ENCODE data around the gene BSCL2.
"Not testable (repeated sequence)": the region's sequence is repeated elsewhere in the genome, so short reads cannot be mapped to it uniquely, and the experiment has no call there.

BSCL2 gene

DNA sequence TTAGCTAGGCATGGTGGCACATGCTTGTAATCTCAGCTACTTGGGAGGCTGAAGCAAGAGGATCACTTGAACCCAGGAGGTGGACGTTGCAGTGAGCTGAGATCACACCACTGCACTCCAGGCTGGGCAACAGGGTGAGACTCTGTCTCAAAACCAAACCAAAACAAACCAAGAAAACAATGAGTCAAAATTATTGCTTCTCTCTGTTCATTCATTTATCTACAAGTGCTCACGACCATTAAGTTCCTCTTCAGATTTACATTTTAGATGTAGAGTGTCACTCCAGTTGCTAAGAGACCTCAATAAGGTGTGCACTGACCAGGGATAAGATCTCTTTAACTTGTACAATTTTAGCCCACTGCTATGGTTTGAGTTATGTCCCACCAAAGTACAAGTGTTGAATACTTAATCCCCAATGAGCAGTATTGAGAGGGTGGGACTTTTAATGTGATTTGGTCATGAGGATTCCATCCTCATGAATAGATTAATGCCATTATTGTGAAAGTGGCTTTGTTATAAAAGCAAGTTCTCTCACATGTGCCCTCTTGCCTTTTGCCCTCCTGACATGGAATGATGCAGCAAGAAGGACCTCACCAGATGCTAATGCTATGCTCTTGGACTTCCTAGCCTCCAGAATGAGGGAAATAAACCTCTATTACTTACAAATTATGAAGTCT lies 12.2 kb upstream of the BSCL2 start:
- in situ Hi-C loops (cut with MboI; ENCODE audit: low sequenced_read_pairs): no loop called here

GRCh38 chr11:62716816-62717215 lies 9.6 kb upstream of the BSCL2 start:
- in situ Hi-C loops (cut with MboI; ENCODE audit: low sequenced_read_pairs): no loop called here

- in situ Hi-C loops (cut with MboI; ENCODE audit: low sequenced_read_pairs): no loop called here
Measured at GRCh38 chr11:62716206-62716605, 9.0 kb upstream of the BSCL2 start.

DNA sequence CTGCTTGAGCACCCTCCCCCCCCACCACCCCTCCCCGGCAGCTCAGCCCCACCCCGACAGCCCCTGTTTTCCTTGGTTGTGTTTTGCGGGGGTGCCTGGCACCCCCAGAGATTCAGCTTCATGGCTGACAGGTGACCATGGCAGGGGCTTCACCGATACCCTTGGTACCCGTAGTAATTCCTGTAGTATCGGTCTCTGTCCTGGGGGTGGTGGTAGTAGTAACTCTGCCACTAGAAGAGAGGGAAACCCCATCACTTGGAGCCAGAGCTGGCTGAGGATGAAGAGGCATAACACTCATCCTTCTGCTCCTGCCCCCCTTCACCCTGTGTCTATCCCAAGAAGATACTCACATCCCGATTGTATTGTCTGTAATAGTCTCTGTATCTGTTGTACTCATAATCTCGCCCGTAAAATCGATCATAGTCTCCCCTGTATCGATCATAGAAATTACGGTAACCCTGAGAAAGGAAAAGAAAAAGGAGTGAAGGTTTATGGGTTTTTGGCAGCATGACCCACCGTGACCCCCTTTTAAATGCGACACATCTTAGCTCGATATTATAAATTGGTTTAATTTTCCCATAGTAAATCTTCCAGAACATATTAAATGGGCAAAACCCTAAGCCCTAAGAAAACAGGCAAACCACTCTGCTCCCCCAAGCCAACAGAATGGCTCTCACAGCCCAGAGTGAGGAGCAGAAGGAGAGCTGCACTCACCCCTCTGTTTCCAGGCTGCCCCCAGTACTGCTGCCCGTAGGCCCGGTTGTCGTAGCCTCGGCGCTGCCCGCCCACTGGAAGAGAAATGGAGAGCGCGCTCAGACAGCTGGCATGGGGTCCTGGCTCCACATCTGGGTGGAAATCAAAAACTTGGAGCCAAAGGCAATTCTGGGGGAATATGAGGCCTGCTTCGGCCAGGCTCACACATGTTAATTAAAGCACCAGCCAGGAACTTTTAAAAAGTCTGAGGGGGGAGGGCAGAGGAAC lies 8.2 kb upstream of the BSCL2 start:
- in situ Hi-C loops (cut with MboI; ENCODE audit: low sequenced_read_pairs): no loop called here

DNA sequence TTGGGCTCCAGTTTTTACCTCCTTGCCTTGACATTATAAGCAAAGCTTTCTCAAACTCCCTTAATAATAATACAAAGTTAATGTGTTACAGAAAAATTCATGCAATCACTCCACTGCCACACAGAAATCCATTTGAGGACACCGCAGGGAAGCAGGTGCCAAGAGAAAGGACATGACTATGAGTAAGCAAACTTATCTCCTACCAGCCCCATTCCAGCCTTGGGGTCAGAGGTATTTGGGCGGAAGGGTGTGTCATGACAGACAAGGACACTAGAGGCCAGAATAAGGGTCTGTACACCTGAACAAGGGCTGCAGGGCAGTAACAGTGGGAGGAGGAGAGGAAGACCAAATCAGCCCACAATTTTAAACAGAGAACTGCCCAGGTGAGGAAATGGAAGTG lies 6.1 kb upstream of the BSCL2 start:
- in situ Hi-C loops (cut with MboI; ENCODE audit: low sequenced_read_pairs): no loop called here

DNA sequence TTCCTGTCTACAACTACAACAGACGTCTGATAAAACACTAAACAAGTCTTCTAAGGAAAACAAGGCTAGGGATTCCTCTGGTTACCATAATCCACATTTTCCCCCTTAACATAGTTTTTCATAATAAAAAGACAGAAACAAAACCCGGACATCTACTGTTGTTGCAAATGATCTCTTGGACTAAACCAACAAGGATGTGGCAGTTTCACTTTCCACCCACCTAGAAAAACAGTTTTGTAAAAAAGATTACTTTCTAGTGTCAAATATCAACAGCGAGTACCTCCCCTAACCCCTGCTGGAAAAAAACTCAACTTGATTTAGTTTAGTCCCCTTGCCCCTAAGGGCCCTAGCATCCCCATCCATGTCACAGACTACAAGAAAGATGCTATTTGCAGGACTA lies 5.6 kb upstream of the BSCL2 start:
- in situ Hi-C loops (cut with MboI; ENCODE audit: low sequenced_read_pairs): no loop called here

GRCh38 chr11:62712276-62712812 lies 5.1 kb upstream of the BSCL2 start:
- in situ Hi-C loops (cut with MboI; ENCODE audit: low sequenced_read_pairs): no loop called here

- in situ Hi-C loops (cut with MboI; ENCODE audit: low sequenced_read_pairs): no loop called here
Measured at GRCh38 chr11:62710001-62710345, 2.7 kb upstream of the BSCL2 start.

- in situ Hi-C loops (cut with MboI; ENCODE audit: low sequenced_read_pairs): no loop called here
Measured at GRCh38 chr11:62709247-62710000, 2.2 kb upstream of the BSCL2 start.

- in situ Hi-C loops (cut with MboI; ENCODE audit: low sequenced_read_pairs): no loop called here
Measured at GRCh38 chr11:62708793-62709192, 1.6 kb upstream of the BSCL2 start.

DNA sequence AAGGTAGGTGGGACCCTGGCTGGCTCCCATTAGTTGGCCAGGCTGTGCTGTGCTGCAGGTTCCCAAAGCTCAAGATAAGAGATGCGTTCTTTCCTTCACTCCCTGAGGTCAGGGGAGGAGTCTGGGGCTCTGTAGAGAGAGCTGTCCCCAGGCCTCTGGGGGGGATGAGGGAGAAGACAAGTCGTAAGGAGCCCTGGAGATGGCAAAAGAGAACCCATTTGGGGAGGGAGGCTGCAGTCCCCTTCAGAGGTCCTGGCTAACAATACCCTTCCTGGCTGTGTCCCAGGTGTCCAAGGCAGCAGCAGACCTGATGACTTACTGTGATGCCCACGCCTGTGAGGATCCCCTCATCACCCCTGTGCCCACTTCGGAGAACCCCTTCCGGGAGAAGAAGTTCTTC lies 1.2 kb upstream of the BSCL2 start:
- in situ Hi-C loops (cut with MboI; ENCODE audit: low sequenced_read_pairs): no loop called here

DNA sequence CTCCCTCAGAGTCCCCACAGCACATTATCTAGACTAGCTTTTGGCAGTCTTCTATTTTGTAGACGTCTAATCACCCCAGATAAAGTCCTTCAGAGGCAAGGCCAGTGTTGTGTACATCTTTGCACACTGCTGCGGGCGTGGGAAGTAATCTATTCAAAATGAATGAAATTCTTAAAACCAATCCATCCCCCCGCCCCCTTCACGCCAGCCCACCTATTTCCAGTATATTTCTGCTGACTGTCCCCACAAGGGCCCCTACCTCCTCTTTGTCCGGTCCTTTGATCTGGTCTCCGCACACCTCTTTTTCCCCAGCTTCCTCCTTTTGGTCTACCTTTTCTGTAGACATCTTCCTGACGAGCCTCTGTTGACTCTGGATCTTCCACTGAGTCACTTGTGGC lies 375 bp downstream of the BSCL2 start:
- in situ Hi-C loops (cut with MboI; ENCODE audit: low sequenced_read_pairs): no loop called here

DNA sequence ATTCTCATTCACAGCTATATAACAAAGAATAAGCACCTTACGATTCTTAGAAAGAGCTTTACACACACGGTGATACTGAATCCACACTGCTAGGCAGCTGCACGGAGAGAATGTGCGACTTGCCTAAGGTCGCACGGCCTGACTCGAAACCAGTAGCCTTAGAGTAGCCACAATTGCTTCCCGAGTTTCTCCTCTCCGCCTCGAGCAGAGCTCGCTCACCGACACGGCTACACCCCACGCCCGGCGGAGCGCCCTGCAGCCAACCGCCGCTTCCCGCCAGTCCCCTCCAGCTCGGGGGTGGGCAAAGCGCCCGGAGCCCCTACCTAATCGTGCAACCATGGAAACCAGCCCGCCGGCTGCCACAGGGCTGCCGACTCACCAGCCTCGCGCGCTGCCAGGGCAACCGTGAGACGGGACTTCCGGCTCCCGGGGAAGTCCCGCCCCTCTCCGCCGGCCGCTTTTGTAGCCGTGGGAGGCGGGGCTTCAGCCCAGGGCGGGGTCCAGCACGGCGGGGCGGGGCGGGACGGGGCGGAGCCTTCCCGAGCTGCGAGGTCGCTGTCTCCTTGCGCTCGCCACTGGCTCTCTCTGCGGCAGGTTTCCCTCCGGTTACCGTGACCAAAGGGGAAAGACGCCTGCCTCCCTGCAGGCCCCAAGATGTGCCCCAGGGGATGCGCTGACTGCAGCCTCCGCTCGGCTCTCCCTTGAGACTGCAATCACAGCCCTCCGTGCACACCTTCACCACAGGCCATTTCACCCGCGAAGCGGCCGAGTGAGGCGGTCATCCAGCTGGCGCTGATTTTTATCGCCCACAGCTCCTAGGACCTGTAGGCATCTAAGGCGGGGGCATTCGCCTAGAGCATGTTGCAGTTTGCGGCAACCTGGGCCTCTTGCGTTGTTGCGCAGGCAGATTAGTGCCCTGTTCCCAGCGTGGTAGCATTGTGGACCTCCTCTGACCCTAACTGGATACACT lies 1.1 kb downstream of the BSCL2 start:
- in situ Hi-C loops (cut with MboI; ENCODE audit: low sequenced_read_pairs): no loop called here

DNA sequence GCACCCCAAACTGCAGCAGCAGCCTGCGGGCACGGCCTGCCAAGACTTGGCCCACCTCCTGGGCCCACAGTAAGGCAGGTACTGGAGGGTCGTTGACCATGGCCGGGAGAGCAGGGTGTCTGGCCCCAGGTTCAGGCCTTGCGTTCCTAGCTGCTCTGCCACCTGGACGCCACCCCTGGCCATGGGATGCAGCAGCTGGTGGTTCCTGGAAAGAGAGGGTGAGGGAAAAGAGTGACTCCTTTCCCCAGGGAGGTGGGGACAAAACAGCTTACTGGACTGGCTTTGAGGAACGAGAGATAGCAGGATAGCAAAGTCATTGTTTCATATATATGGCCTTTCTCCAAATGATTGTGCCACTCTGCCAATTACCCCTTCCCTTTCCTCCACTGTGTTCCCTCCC lies 1.8 kb downstream of the BSCL2 start:
- in situ Hi-C loops (cut with MboI; ENCODE audit: low sequenced_read_pairs): no loop called here

GRCh38 chr11:62703921-62704320 lies 3.3 kb downstream of the BSCL2 start:
- in situ Hi-C loops (cut with MboI; ENCODE audit: low sequenced_read_pairs): not testable (repeated sequence)

DNA sequence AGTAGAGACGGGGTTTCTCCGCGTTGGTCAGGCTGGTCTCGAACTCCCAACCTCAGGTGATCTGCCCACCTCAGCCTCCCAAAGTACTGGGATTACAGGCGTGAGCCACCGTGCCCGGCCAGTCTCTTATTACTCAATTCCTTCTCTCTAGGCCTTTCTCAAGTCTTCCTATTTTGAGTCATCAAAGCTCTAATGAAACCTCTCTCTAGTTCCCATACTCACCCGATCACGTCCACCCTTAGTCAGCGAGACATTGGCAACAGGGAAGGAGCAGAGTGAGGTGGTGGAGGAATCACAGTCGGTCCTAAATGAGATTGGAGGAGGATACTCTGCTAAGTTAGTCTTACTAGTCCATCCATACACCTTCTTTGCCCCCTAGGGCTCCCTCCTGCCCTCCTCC lies 5.0 kb downstream of the BSCL2 start:
- in situ Hi-C loops (cut with MboI; ENCODE audit: low sequenced_read_pairs): no loop called here

- in situ Hi-C loops (cut with MboI; ENCODE audit: low sequenced_read_pairs): no loop called here
Measured at GRCh38 chr11:62694455-62695167, 12.6 kb downstream of the BSCL2 start.

GRCh38 chr11:62693624-62694023 lies 13.6 kb downstream of the BSCL2 start:
- in situ Hi-C loops (cut with MboI; ENCODE audit: low sequenced_read_pairs): not testable (repeated sequence)

DNA sequence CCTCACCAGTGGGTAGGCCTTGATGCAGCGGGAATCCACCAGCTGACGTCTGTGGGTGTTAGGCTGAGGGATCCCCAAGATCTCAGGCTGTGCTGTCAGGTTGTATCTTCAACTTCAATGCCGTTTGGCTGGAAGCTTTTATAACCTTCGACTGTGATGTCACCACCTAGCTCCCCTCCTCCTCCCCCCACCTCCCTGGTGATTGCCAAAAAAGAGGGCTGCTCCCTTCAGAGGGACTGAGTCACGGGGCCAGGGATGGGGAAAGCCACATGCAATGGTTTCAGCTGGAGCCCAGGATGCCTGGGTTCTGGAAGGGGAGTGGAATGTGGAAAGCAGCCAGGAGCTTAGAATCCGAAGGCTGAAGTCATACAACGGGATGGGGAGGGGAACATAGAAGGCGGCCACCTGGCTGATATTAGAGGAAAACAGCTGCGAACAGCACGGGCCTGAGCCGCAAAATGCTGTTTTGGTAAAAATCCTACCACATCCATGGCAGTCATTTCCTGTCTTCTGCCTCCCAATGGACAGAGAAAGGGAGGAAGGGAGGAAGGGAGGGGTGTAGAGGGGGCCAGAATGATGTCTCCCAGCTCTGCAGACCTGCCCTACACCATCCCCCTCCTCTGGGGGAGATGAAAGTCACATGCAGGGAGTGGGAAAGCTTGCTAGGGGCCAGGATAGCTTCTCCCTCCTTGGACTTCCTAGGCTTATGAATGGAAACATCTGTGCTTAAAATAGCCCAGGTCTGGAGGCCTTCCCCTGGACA lies 17.6 kb downstream of the BSCL2 start, which contains the start of gene LRRN4CL:
LRRN4CL (minus strand) TSS at position 110 of the 763 bp plus-strand sequence. CDS start 1,022 bp downstream, outside the sequence.
- in situ Hi-C loops (cut with MboI; ENCODE audit: low sequenced_read_pairs): no loop called here

Data from HL-60/S4 treated with phorbol 12-myristate 13-acetate at 8.2 ng/mL for 4 days and 3 days (cell line).